Measurements from ENCODE around the gene TEX2. TPM values are rescaled to one million over a fixed set of nuclear protein-coding genes. Genes with fewer than 3 reads are reported as not detected.
A peak's percentile ranks its signal among the peaks of the same experiment; 100 is the strongest.

Gene TEX2, protein sequence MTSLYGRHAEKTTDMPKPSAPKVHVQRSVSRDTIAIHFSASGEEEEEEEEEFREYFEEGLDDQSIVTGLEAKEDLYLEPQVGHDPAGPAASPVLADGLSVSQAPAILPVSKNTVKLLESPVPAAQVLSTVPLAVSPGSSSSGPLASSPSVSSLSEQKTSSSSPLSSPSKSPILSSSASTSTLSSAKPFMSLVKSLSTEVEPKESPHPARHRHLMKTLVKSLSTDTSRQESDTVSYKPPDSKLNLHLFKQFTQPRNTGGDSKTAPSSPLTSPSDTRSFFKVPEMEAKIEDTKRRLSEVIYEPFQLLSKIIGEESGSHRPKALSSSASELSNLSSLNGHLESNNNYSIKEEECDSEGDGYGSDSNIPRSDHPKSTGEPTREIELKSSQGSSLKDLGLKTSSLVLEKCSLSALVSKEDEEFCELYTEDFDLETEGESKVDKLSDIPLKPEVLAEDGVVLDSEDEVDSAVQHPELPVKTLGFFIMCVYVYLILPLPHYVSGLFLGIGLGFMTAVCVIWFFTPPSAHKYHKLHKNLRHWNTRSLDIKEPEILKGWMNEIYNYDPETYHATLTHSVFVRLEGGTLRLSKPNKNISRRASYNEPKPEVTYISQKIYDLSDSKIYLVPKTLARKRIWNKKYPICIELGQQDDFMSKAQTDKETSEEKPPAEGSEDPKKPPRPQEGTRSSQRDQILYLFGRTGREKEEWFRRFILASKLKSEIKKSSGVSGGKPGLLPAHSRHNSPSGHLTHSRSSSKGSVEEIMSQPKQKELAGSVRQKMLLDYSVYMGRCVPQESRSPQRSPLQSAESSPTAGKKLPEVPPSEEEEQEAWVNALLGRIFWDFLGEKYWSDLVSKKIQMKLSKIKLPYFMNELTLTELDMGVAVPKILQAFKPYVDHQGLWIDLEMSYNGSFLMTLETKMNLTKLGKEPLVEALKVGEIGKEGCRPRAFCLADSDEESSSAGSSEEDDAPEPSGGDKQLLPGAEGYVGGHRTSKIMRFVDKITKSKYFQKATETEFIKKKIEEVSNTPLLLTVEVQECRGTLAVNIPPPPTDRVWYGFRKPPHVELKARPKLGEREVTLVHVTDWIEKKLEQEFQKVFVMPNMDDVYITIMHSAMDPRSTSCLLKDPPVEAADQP
- 37.0 and 39.8 TPM in 2 replicates for total RNA-seq (2014; rRNA removed; shearing (Covaris generic))
- polyA plus RNA-seq (2016; fragmentation: Nextera tagmentation; extraction: Ambion mirVana) = 26.9 and 28.3 TPM in 2 replicates

- WGBS, 2 experiments (ENCODE audit: low coverage in 1 of 2, low lambda C conversion rate in 2 of 2, missing lambda C conversion rate in 2 of 2) = 2 to 5% methylated on average over 30 to 39 of the region's 69 CpGs
Observed at GRCh38 chr17:64263000-64263766, at the start of gene TEX2. TEX2 (minus strand) TSS chr17:64263260; CDS start chr17:64214217, 49,043 bp downstream.

GRCh38 chr17:64309710-64310109, 46.6 kb upstream of the TEX2 start:
- Histone ChIP-seq H3K4me1 (ENCODE audit: insufficient read depth) (no peaks in the 10 kb centered on the region), H3K4me2 (ENCODE audit: unreplicated experiment) (no peak overlapping the region), H3K27ac (no peak overlapping the region), H3K36me3 (ENCODE audit: low read depth) (no peaks in the 10 kb centered on the region), H3K9ac (no peak overlapping the region), H3K9me3 (ENCODE audit: low read depth) (no peaks in the 10 kb centered on the region), H4K20me1 (ENCODE audit: insufficient read depth) (no peaks in the 10 kb centered on the region), H3K9me2 (ENCODE audit: insufficient read depth) (no peaks in the 10 kb centered on the region), H3F3A (ENCODE audit: insufficient read depth) (no peaks in the 10 kb centered on the region), H3K79me2 (ENCODE audit: insufficient read depth) (no peaks in the 10 kb centered on the region), H3K4me3 (no peak overlapping the region), H3K27me3 (replicated peaks; ENCODE audit: insufficient read depth) (no peaks in the 10 kb centered on the region), H2AFZ (no peak overlapping the region)
- no peak for TF ChIP-seq EZH2phosphoT487 (IDR thresholded peaks at IDR 0.05; ENCODE audit: insufficient read depth, low read depth)
- no peak for DNase-seq
- 40 to 47% methylated on average over 4 of the region's 4 CpGs for WGBS, 2 experiments (ENCODE audit: low coverage in 1 of 2, low lambda C conversion rate in 2 of 2, missing lambda C conversion rate in 2 of 2)
- in situ Hi-C loops (cut with MboI) = loop anchor here (10.0 kb wide), 1 partner anchor 175 kb away; no protein-coding TSS in a partner anchor

More at GRCh38 chr17:64263000-64263766, at the start of gene TEX2:
- Histone ChIP-seq H3K4me2 (ENCODE audit: unreplicated experiment) (peak within 1 kb of the TSS; percentile 92), H4K20me1 (ENCODE audit: insufficient read depth) (no peaks in the 10 kb centered on the region), H3K9me2 (ENCODE audit: insufficient read depth) (no peaks in the 10 kb centered on the region), H3K4me1 (ENCODE audit: insufficient read depth) (peaks cover 28% of the 10 kb centered on the region), H3F3A (ENCODE audit: insufficient read depth) (peaks cover 9% of the 10 kb centered on the region; the same call in 1 of the 2 replicates), H3K27ac (peak within 1 kb of the TSS; percentile 48), H3K4me3 (peak within 1 kb of the TSS; percentile 97), H3K27me3 (replicated peaks; ENCODE audit: insufficient read depth) (no peaks in the 10 kb centered on the region), H3K9ac (peak within 1 kb of the TSS; percentile 83), H2AFZ (peak within 1 kb of the TSS; percentile 99), H3K9me3 (ENCODE audit: low read depth) (no peaks in the 10 kb centered on the region), H3K36me3 (ENCODE audit: low read depth) (no peaks in the 10 kb centered on the region), H3K79me2 (ENCODE audit: insufficient read depth) (peaks cover 47% of the 10 kb centered on the region)
- TF ChIP-seq EZH2phosphoT487 (IDR thresholded peaks at IDR 0.05; ENCODE audit: insufficient read depth, low read depth) (no peak), EZH2 (IDR thresholded peaks at IDR 0.05; ENCODE audit: insufficient read depth, poor library complexity, severe bottlenecking) (no peak)
- DNase-seq = peak; percentile 97
- in situ Hi-C loops (cut with MboI) = no loop called here

DNA sequence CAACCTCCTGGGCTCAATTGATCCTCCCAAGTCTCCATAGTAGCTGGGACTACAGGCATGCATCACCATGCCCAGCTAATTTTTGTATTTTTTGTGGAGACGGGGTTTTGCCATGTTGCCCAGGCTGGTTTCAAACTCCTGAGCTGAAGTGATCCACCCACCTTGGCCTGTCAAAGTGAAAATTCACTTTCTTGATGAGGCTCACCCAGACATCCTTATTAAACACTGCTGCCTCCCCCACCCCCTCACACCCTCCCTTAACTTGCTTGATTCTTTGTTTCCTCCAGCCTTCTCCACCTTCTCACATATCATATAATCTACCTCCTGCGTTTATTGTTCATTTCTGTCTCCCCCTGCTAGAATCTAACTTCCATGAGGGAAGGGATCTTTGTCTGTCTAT, 46.0 kb upstream of the TEX2 start:
- 54 to 66% methylated on average over 2 of the region's 2 CpGs for WGBS, 2 experiments (ENCODE audit: low coverage in 1 of 2, low lambda C conversion rate in 2 of 2, missing lambda C conversion rate in 2 of 2)
- H3K9ac ChIP-seq = no peak overlapping the region
- H3K4me1 ChIP-seq (ENCODE audit: insufficient read depth) = no peaks in the 10 kb centered on the region
- no peaks in the 10 kb centered on the region for H3F3A ChIP-seq (ENCODE audit: insufficient read depth)
- H3K4me3 ChIP-seq = no peak overlapping the region
- H3K79me2 ChIP-seq (ENCODE audit: insufficient read depth) = no peaks in the 10 kb centered on the region
- no peaks in the 10 kb centered on the region for H3K9me2 ChIP-seq (ENCODE audit: insufficient read depth)
- no peak overlapping the region for H2AFZ ChIP-seq
- H3K4me2 ChIP-seq (ENCODE audit: unreplicated experiment) = no peak overlapping the region
- no peak for TF ChIP-seq EZH2 (IDR thresholded peaks at IDR 0.05; ENCODE audit: insufficient read depth, poor library complexity, severe bottlenecking)
- TF ChIP-seq EZH2phosphoT487 (IDR thresholded peaks at IDR 0.05; ENCODE audit: insufficient read depth, low read depth) = no peak
- no peaks in the 10 kb centered on the region for H3K36me3 ChIP-seq (ENCODE audit: low read depth)
- in situ Hi-C loops (cut with MboI) = loop anchor here (10.0 kb wide), 1 partner anchor 176 kb away; no protein-coding TSS in a partner anchor
- H4K20me1 ChIP-seq (ENCODE audit: insufficient read depth) = no peaks in the 10 kb centered on the region
- H3K27ac ChIP-seq = no peak overlapping the region
- H3K9me3 ChIP-seq (ENCODE audit: low read depth) = no peaks in the 10 kb centered on the region
- H3K27me3 ChIP-seq (replicated peaks; ENCODE audit: insufficient read depth) = no peaks in the 10 kb centered on the region
- DNase-seq = no peak

Data from GM23248 (cell line).